Stimulated activated CD8-positive, alpha-beta memory T cell treated with anti-CD3 and anti-CD28 coated beads, Interleukin-2, amount 100 ng/mL, for 48 hours (primary cell): ENCODE results near the gene MLLT10.

Experiments
- DNase-seq, 2 donors: peaks; one replicate each; pipeline ENCODE4 v3.0.0-alpha.2; 2020; ENCODE audit warnings: low read depth in 2 of 2

The MLLT10 gene

GRCh38 chr10:21769041-21769440, 235.0 kb downstream of the MLLT10 start:
- no peak for DNase-seq

GRCh38 chr10:21771219-21771618, 237.2 kb downstream of the MLLT10 start:
- no peak for DNase-seq

- no peak for DNase-seq
Observed at GRCh38 chr10:21776883-21777282, 242.9 kb downstream of the MLLT10 start.

GRCh38 chr10:21791276-21791675, 257.2 kb downstream of the MLLT10 start:
- DNase-seq, result no peak
